Transverse colon (tissue), 3 donors: ENCODE data around the gene DHDH.

Experiments
- CTCF ChIP-seq, 5 experiments: fragments of 200-600 bp in 3 of 5; fragments of 450-650 bp in 2 of 5; sonication (generic) in 3 of 5; IDR thresholded peaks; 1 replicate in 2 of 5; 2 replicates in 3 of 5; pipeline ENCODE4 v1.5.1; 2016 to 2017; ENCODE audit warnings: antibody characterized with exemption in 5 of 5, inconsistent platforms in 3 of 5, mild to moderate bottlenecking in 2 of 5, moderate library complexity in 1 of 5
- EP300 ChIP-seq: sonication (generic); formaldehyde crosslinking; IDR thresholded peaks from one replicate; pipeline ENCODE4 v1.6.1; 2017; ENCODE audit warnings: antibody characterized with exemption, low read depth
- POLR2A ChIP-seq: fragments of 450-650 bp; IDR thresholded peaks from one replicate; pipeline ENCODE4 v1.6.1; 2016; ENCODE audit warnings: antibody characterized with exemption, mild to moderate bottlenecking, moderate library complexity

GRCh38 chr19:48993175-48994034 lies 59.9 kb downstream of the DHDH start, which contains the start of the genes GYS1 and RUVBL2:
- peak; percentile 92 for TF ChIP-seq POLR2A
- TF ChIP-seq EP300 = no peak
- peak; percentile 97 to 100 (median 99) for TF ChIP-seq CTCF (IDR thresholded peaks at IDR 0.05)
